SK-N-SH (cell line): ENCODE measurements around the gene LRRIQ3. TPM values are rescaled to one million over a fixed set of nuclear protein-coding genes. Genes with fewer than 3 reads are reported as not detected.
A peak's percentile ranks its signal among the peaks of the same experiment; 100 is the strongest.

ENCODE experiments used
- CTCF ChIA-PET: fragments of 300-600, 350-600 bp; formaldehyde crosslinking; extraction: SDS; loops from one replicate; lab custom pipeline; 2021; lab: Yijun Ruan, JAX
- POLR2A ChIA-PET: fragments of 350-600 bp; sonication (Branson Sonifier 250); formaldehyde crosslinking; extraction: SDS; loops from one replicate; lab custom pipeline; 2020; ENCODE audit warnings: antibody characterized with exemption, inconsistent platforms; lab: Yijun Ruan, JAX
- DNase-seq: peaks from one replicate; pipeline ENCODE4 v3.0.0; 2012
- H2AFZ ChIP-seq: fragments of 200-600 bp; sonication (generic); 2 replicates; pipeline ENCODE4 v1.8.1; 2016; ENCODE audit warnings: antibody characterized with exemption, mild to moderate bottlenecking, low read depth
- H3F3A ChIP-seq: fragments of 200-600 bp; sonication (generic); replicated peaks from 2 replicates; pipeline ENCODE3; 2016; ENCODE audit warnings: antibody characterized with exemption, mild to moderate bottlenecking; ENCODE audit not compliant: insufficient read depth
- H3K27ac ChIP-seq, 2 experiments: fragments of 200-500 bp in 1 of 2; fragments of 200-600 bp in 1 of 2; sonication (Bioruptor generic) in 1 of 2; sonication (generic), shearing (Covaris generic) in 1 of 2; 2 replicates each; pipeline versions ENCODE4 v1.5.1 to v1.6.1; 2014 to 2016; ENCODE audit warnings: low read depth in 2 of 2, inconsistent platforms in 1 of 2, low read length in 1 of 2, mild to moderate bottlenecking in 1 of 2, mixed read lengths in 1 of 2
- H3K27me3 ChIP-seq: fragments of 200-600 bp; sonication (generic), shearing (Covaris generic); 2 replicates; pipeline ENCODE4 v1.6.1; 2016; ENCODE audit warnings: mixed run types; ENCODE audit not compliant: insufficient read depth
- H3K36me3 ChIP-seq, 2 experiments: fragments of 200-500 bp in 1 of 2; fragments of 200-600 bp in 1 of 2; sonication (Bioruptor generic) in 1 of 2; sonication (generic) in 1 of 2; replicated peaks in 1 of 2; 2 replicates each; pipeline versions ENCODE3 to v1.5.1; 2014 to 2016; ENCODE audit warnings: low read length in 1 of 2, mild to moderate bottlenecking in 1 of 2; ENCODE audit not compliant: insufficient read depth in 2 of 2, control insufficient read depth in 1 of 2
- H3K4me1 ChIP-seq, 2 experiments: fragments of 200-500 bp in 1 of 2; fragments of 200-600 bp in 1 of 2; sonication (Bioruptor generic) in 1 of 2; sonication (generic), shearing (Covaris generic) in 1 of 2; 2 replicates each; pipeline versions ENCODE4 v1.5.1 to v1.6.1; 2014 to 2016; ENCODE audit warnings: low read depth in 1 of 2, low read length in 1 of 2, mixed run types in 1 of 2; ENCODE audit not compliant: insufficient read depth in 2 of 2, control insufficient read depth in 1 of 2
- H3K4me2 ChIP-seq: fragments of 200-600 bp; sonication (generic), shearing (Covaris generic); 2 replicates; pipeline ENCODE4 v1.6.1; 2017; ENCODE audit warnings: mixed run types
- H3K4me3 ChIP-seq, 2 experiments: fragments of 200-500 bp in 1 of 2; fragments of 200-600 bp in 1 of 2; sonication (Bioruptor generic) in 1 of 2; sonication (generic), shearing (Covaris generic) in 1 of 2; 2 replicates each; pipeline versions ENCODE4 v1.5.1 to v1.8.1; 2014 to 2016; ENCODE audit warnings: low read depth in 2 of 2, inconsistent platforms in 1 of 2, low read length in 1 of 2, mild to moderate bottlenecking in 1 of 2, mixed read lengths in 1 of 2, moderate library complexity in 1 of 2
- H3K79me2 ChIP-seq: fragments of 200-600 bp; sonication (generic); 2 replicates; pipeline ENCODE4 v1.8.1; 2017; ENCODE audit warnings: mild to moderate bottlenecking; ENCODE audit not compliant: insufficient read depth
- H3K9ac ChIP-seq: fragments of 200-600 bp; sonication (generic); 2 replicates; pipeline ENCODE4 v1.6.1; 2017; ENCODE audit warnings: mixed run types
- H3K9me2 ChIP-seq: fragments of 200-600 bp; sonication (generic); 2 replicates; pipeline ENCODE4 v1.6.1; 2017; ENCODE audit warnings: mixed run types
- H3K9me3 ChIP-seq: fragments of 200-600 bp; sonication (generic); 2 replicates; pipeline ENCODE4 v1.6.1; 2017; ENCODE audit warnings: mixed run types, mild to moderate bottlenecking, moderate library complexity
- H4K20me1 ChIP-seq: fragments of 200-600 bp; sonication (generic); 2 replicates; pipeline ENCODE4 v1.6.1; 2017; ENCODE audit warnings: mild to moderate bottlenecking, mixed run types; ENCODE audit not compliant: insufficient read depth
- CHD2 ChIP-seq: fragments of 150-350 bp; IDR thresholded peaks from 2 replicates; pipeline ENCODE4 v1.6.1; 2018; ENCODE audit warnings: low read length; ENCODE audit not compliant: partially characterized antibody
- ELF1 ChIP-seq: IDR thresholded peaks from 2 replicates; pipeline ENCODE4 v1.4.0; 2012
- EZH2phosphoT487 ChIP-seq: fragments of 200-600 bp; sonication (generic); IDR thresholded peaks from 2 replicates; pipeline ENCODE4 v1.6.1; 2017; ENCODE audit warnings: low read depth, mixed run types, mild to moderate bottlenecking, antibody characterized with exemption, moderate library complexity, borderline replicate concordance
- FOXJ3 ChIP-seq: sonication (generic); formaldehyde crosslinking; IDR thresholded peaks from 2 replicates; pipeline ENCODE4 v1.5.1; 2020; ENCODE audit warnings: mild to moderate bottlenecking, missing genetic modification reagents
- MXI1 ChIP-seq: IDR thresholded peaks from 2 replicates; pipeline ENCODE4 v1.6.1; 2012; ENCODE audit warnings: mild to moderate bottlenecking, low read depth, low read length, improper control_type of control experiment
- NFIC ChIP-seq: IDR thresholded peaks from 2 replicates; pipeline ENCODE4 v1.4.0; 2012; ENCODE audit warnings: borderline replicate concordance
- NRF1 ChIP-seq: IDR thresholded peaks from 2 replicates; pipeline ENCODE4 v1.6.1; 2012; ENCODE audit warnings: low read depth, mild to moderate bottlenecking, low read length
- POLR2AphosphoS5 ChIP-seq: IDR thresholded peaks from 2 replicates; pipeline ENCODE4 v1.6.1; 2012; ENCODE audit warnings: low read depth, low read length
- SIN3A ChIP-seq: IDR thresholded peaks from 2 replicates; pipeline ENCODE4 v1.6.1; 2012; ENCODE audit warnings: low read depth, mild to moderate bottlenecking, low read length, moderate library complexity, borderline replicate concordance
- TAF1 ChIP-seq: IDR thresholded peaks from 2 replicates; pipeline ENCODE4 v1.6.1; 2012; ENCODE audit warnings: low read depth, mild to moderate bottlenecking, low read length, moderate library complexity, borderline replicate concordance
- TCF12 ChIP-seq: IDR thresholded peaks from 2 replicates; pipeline ENCODE4 v1.4.0; 2012
- TEAD4 ChIP-seq: IDR thresholded peaks from 2 replicates; pipeline ENCODE4 v1.4.0; 2012; ENCODE audit warnings: mild to moderate bottlenecking, borderline replicate concordance; ENCODE audit not compliant: insufficient read depth
- YY1 ChIP-seq: IDR thresholded peaks from 2 replicates; pipeline ENCODE4 v1.4.0; 2012; ENCODE audit warnings: low read depth, mild to moderate bottlenecking
- WGBS: methylation state at CpG from one replicate; pipeline ENCODE4 v1.1.6; 2017; ENCODE audit warnings: low lambda C conversion rate; 5-methylcytosine and 5-hydroxymethylcytosine counted together
- polyA plus RNA-seq, 3 experiments: library from polyadenylated mRNA; depleted of rRNA; stranded (reverse); fragments of >200 nt; gene quantifications; 2 replicates each; pipeline ENCODE4 v1.2.3, GENCODE V29; 2012
- TF ChIP-seq, protein P1 (sequence below): IDR thresholded peaks from 2 replicates; pipeline ENCODE4 v1.4.0; 2012; ENCODE audit warnings: low read depth, borderline replicate concordance
- TF ChIP-seq, protein P2 (sequence below): IDR thresholded peaks from 2 replicates; pipeline ENCODE4 v1.4.0; 2012; ENCODE audit warnings: low read depth

Gene LRRIQ3, protein sequence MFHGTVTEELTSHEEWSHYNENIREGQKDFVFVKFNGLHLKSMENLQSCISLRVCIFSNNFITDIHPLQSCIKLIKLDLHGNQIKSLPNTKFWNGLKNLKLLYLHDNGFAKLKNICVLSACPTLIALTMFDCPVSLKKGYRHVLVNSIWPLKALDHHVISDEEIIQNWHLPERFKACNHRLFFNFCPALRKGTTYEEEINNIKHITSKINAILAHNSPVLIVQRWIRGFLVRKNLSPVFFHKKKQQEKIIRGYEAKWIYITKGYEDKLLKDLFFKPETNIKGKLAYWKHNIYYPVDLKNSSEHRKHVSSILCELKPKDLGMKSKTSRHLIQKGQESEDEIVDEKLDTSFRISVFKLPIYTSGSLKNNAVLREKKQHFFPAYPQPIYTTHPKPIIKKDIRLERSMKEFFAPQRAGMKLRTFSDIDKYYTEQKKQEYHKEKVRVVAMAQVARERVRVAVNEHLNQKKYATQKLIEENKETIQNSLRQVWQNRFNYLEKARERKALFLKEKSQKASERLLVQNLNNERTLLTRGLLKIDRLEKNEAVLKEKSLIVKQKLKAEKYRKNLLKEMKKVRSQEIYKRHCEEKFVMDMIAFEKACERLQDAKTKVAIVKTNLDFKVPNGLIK
- polyA plus RNA-seq (2012; rRNA removed), result 0.56 and 0.70 TPM in 2 replicates
- 1.2 and 1.6 TPM in 2 replicates for polyA plus RNA-seq (2012; cell fraction: cytosol; rRNA removed)
- polyA plus RNA-seq (2012; cell fraction: nucleus; rRNA removed), result 0.31 and 0.39 TPM in 2 replicates

DNA sequence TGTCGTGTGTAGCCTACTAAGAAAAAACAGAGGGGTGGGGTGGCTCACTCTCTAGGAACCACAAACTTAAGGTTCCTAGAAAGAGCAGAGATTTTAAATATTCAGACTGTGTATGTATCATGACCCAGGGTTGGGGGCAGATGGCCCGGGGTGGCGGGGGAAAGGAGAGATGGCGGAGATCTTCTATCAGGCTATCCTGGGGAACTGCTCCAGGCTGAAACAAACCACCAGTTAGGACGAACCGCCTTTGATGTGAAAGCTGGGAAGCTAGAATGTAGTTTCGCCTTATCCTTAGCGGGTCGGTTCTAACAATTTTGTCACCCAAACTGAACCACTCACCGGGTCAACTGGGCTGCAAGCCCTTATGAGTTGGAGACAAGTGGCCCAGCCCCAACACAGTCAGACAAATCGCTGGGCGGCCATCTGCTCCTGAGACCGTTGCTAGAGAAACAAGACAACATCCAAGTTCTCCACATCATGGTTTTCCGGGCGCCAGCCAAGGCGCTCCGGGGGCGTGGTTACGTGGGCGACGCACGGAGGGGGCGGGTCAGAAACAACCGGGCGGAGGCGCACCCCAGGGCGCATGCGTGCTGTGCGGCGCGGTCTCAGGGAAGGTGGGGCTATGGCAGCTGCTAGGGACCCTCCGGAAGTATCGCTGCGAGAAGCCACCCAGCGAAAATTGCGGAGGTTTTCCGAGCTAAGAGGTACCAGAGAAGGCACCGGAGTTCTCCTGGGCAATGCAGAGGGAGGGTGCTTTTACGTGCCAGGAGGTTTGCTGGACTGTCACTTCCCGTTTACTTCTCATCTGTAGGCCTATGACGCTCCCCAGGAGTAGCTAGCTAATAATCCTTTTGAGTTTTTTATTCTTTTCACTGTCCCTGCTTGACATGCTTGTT, at the start of gene LRRIQ3, which contains the start of gene FPGT:
LRRIQ3 (minus strand) TSS at position 520 of the 896 bp plus-strand sequence. CDS start 14,492 bp downstream, outside the sequence.
FPGT (plus strand) TSS at position 586 of the 896 bp plus-strand sequence; CDS start at position 623, 37 bp downstream.
- Histone ChIP-seq H3K9me3 (no peaks in the 10 kb centered on the region), H3K27me3 (no peaks in the 10 kb centered on the region), H4K20me1 (no peaks in the 10 kb centered on the region), H3K9me2 (no peaks in the 10 kb centered on the region), H3K79me2 (peaks cover 7% of the 10 kb centered on the region; the same call in 1 of the 2 replicates), H3F3A (peaks cover 6% of the 10 kb centered on the region), H3K27ac (peak within 1 kb of the TSS; percentile 79 to 95), H2AFZ (peak within 1 kb of the TSS; percentile 93), H3K4me2 (peak within 1 kb of the TSS; percentile 77), H3K9ac (peak within 1 kb of the TSS; percentile 82), H3K4me3 (peak within 1 kb of the TSS; percentile 81 to 85), H3K36me3 (peaks cover 21 to 22% of the 10 kb centered on the region in 2 experiments), H3K4me1 (peaks cover 0 to 3% of the 10 kb centered on the region in 2 experiments; a peak in 1 of 4 replicates)
- TF ChIP-seq FOXJ3 (peak; percentile 46; the same call in 1 of the 2 replicates), TEAD4 (no peak), POLR2AphosphoS5 (peak; percentile 63), MXI1 (peak; percentile 90), CHD2 (no peak), NRF1 (peak; percentile 80), SIN3A (peak; percentile 27; the same call in 1 of the 2 replicates), TCF12 (0 out of 2 replicates have a peak, but pooled peaks have one; percentile 16), NFIC (0 out of 2 replicates have a peak, but pooled peaks have one; percentile 5), EZH2phosphoT487 (no peak), TAF1 (peak; percentile 62; the same call in 1 of the 2 replicates), ELF1 (peak; percentile 74), YY1 (peak; percentile 71)
- TF ChIP-seq, protein P1, sequence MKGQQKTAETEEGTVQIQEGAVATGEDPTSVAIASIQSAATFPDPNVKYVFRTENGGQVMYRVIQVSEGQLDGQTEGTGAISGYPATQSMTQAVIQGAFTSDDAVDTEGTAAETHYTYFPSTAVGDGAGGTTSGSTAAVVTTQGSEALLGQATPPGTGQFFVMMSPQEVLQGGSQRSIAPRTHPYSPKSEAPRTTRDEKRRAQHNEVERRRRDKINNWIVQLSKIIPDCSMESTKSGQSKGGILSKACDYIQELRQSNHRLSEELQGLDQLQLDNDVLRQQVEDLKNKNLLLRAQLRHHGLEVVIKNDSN, result no peak
- TF ChIP-seq, protein P2, sequence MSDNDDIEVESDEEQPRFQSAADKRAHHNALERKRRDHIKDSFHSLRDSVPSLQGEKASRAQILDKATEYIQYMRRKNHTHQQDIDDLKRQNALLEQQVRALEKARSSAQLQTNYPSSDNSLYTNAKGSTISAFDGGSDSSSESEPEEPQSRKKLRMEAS, result 0 out of 2 replicates have a peak, but pooled peaks have one; percentile 19
- CTCF ChIA-PET, result interaction anchor here (1.2 to 1.8 kb wide), 2 partner anchors 194 to 491 kb away, joined by 3 to 4 read pairs; no protein-coding TSS in a partner anchor
- peak; percentile 95 for DNase-seq
- 8% methylated on average over 14 of the region's 41 CpGs for WGBS
- POLR2A ChIA-PET, result no interaction called here
